ENCODE data around the gene HERC4. TPM values are rescaled to one million over a fixed set of nuclear protein-coding genes. Genes with fewer than 3 reads are reported as not detected.

HERC4 gene
- total RNA-seq, 1 experiment from 2014 or later: 39.4 TPM

GRCh38 chr10:68067508-68067907, 7.6 kb downstream of the HERC4 start:
- no peaks in the 10 kb centered on the region for H3K9me3 Mint-ChIP-seq
- peaks cover 16% of the 10 kb centered on the region for H3K4me1 Mint-ChIP-seq
- no peak overlapping the region for H3K27ac Mint-ChIP-seq
- ChIA-PET CTCF (no interaction called here), POLR2A (no interaction called here)
- ATAC-seq (no peak), DNase-seq (ENCODE audit: low spot score) (no peak)
- H3K27me3 Mint-ChIP-seq (ENCODE audit: low read depth): no peaks in the 10 kb centered on the region
- no peak overlapping the region for H3K4me3 Mint-ChIP-seq
- TF ChIP-seq OVOL2 (CRISPR knock-in tag; IDR thresholded peaks at IDR 0.05; ENCODE audit: borderline replicate concordance) (no peak), SMAD4 (CRISPR knock-in tag; IDR thresholded peaks at IDR 0.05) (no peak), FOXK1 (CRISPR knock-in tag; IDR thresholded peaks at IDR 0.05) (no peak), USF2 (CRISPR knock-in tag; IDR thresholded peaks at IDR 0.05) (no peak), CREM (CRISPR knock-in tag; IDR thresholded peaks at IDR 0.05) (no peak), ZNF232 (CRISPR knock-in tag; IDR thresholded peaks at IDR 0.05) (no peak)
- TF ChIP-seq, protein P1, sequence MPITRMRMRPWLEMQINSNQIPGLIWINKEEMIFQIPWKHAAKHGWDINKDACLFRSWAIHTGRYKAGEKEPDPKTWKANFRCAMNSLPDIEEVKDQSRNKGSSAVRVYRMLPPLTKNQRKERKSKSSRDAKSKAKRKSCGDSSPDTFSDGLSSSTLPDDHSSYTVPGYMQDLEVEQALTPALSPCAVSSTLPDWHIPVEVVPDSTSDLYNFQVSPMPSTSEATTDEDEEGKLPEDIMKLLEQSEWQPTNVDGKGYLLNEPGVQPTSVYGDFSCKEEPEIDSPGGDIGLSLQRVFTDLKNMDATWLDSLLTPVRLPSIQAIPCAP (CRISPR knock-in tag; IDR thresholded peaks at IDR 0.05): no peak
- TF ChIP-seq, protein P2, sequence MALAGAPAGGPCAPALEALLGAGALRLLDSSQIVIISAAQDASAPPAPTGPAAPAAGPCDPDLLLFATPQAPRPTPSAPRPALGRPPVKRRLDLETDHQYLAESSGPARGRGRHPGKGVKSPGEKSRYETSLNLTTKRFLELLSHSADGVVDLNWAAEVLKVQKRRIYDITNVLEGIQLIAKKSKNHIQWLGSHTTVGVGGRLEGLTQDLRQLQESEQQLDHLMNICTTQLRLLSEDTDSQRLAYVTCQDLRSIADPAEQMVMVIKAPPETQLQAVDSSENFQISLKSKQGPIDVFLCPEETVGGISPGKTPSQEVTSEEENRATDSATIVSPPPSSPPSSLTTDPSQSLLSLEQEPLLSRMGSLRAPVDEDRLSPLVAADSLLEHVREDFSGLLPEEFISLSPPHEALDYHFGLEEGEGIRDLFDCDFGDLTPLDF (CRISPR knock-in tag; IDR thresholded peaks at IDR 0.05): no peak
- H3K36me3 Mint-ChIP-seq: peaks cover 21% of the 10 kb centered on the region

DNA sequence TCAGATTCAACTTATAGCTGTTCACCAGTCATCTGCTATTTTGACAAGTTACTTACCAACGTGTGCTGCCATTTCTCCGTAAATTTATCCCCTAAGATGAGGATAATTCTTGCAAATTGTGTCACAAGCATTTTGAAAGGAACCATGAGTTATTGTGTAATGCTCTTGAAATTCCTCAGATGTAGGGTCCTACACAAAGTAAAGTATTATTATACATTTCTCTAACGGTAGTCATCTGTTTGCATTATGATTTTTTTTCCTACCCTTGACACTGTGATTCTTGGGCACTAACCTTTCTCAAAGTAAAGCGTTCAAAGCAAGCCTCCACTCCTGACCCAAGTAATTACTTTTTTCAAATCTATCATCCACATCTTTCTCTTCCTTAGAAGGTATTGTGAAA, 8.1 kb downstream of the HERC4 start:
- ChIA-PET POLR2A (no interaction called here), CTCF (no interaction called here)
- H3K36me3 Mint-ChIP-seq: peaks cover 21% of the 10 kb centered on the region
- no peak overlapping the region for H3K27ac Mint-ChIP-seq
- DNase-seq (ENCODE audit: low spot score): no peak
- no peaks in the 10 kb centered on the region for H3K27me3 Mint-ChIP-seq (ENCODE audit: low read depth)
- H3K4me1 Mint-ChIP-seq: peaks cover 13% of the 10 kb centered on the region
- no peak overlapping the region for H3K4me3 Mint-ChIP-seq
- H3K9me3 Mint-ChIP-seq: no peaks in the 10 kb centered on the region
- ATAC-seq: no peak
- TF ChIP-seq MLX (CRISPR knock-in tag; IDR thresholded peaks at IDR 0.05): no peak
- TF ChIP-seq, protein P3, sequence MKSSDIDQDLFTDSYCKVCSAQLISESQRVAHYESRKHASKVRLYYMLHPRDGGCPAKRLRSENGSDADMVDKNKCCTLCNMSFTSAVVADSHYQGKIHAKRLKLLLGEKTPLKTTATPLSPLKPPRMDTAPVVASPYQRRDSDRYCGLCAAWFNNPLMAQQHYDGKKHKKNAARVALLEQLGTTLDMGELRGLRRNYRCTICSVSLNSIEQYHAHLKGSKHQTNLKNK (CRISPR knock-in tag; IDR thresholded peaks at IDR 0.05): no peak
- TF ChIP-seq JUN (CRISPR knock-in tag; IDR thresholded peaks at IDR 0.05): no peak
- TF ChIP-seq ZNF423 (CRISPR knock-in tag; IDR thresholded peaks at IDR 0.05): no peak
- no peak for TF ChIP-seq EMX1 (CRISPR knock-in tag; IDR thresholded peaks at IDR 0.05)
- no peak for TF ChIP-seq NR2C2 (CRISPR knock-in tag; IDR thresholded peaks at IDR 0.05)
- no peak for TF ChIP-seq NR1H2 (CRISPR knock-in tag; IDR thresholded peaks at IDR 0.05)
- no peak for TF ChIP-seq ESRRA (CRISPR knock-in tag; IDR thresholded peaks at IDR 0.05; ENCODE audit: borderline replicate concordance)
- no peak for TF ChIP-seq ZBTB21 (CRISPR knock-in tag; IDR thresholded peaks at IDR 0.05; ENCODE audit: borderline replicate concordance)
- TF ChIP-seq, protein P4, sequence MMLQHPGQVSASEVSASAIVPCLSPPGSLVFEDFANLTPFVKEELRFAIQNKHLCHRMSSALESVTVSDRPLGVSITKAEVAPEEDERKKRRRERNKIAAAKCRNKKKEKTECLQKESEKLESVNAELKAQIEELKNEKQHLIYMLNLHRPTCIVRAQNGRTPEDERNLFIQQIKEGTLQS (CRISPR knock-in tag; conservative IDR thresholded peaks at IDR 0.05): no peak
- TF ChIP-seq CBFB (CRISPR knock-in tag; IDR thresholded peaks at IDR 0.05; ENCODE audit: low read depth): no peak
- TF ChIP-seq NR3C1 (CRISPR knock-in tag; conservative IDR thresholded peaks at IDR 0.05; ENCODE audit: low read depth): no peak
- no peak for TF ChIP-seq NFATC4 (CRISPR knock-in tag; IDR thresholded peaks at IDR 0.05)
- TF ChIP-seq, protein P5, sequence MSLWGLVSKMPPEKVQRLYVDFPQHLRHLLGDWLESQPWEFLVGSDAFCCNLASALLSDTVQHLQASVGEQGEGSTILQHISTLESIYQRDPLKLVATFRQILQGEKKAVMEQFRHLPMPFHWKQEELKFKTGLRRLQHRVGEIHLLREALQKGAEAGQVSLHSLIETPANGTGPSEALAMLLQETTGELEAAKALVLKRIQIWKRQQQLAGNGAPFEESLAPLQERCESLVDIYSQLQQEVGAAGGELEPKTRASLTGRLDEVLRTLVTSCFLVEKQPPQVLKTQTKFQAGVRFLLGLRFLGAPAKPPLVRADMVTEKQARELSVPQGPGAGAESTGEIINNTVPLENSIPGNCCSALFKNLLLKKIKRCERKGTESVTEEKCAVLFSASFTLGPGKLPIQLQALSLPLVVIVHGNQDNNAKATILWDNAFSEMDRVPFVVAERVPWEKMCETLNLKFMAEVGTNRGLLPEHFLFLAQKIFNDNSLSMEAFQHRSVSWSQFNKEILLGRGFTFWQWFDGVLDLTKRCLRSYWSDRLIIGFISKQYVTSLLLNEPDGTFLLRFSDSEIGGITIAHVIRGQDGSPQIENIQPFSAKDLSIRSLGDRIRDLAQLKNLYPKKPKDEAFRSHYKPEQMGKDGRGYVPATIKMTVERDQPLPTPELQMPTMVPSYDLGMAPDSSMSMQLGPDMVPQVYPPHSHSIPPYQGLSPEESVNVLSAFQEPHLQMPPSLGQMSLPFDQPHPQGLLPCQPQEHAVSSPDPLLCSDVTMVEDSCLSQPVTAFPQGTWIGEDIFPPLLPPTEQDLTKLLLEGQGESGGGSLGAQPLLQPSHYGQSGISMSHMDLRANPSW (CRISPR knock-in tag; conservative IDR thresholded peaks at IDR 0.05; ENCODE audit: low read depth): no peak
- TF ChIP-seq FOXJ3 (CRISPR knock-in tag; IDR thresholded peaks at IDR 0.05; ENCODE audit: borderline replicate concordance): no peak
- TF ChIP-seq, protein P2 (CRISPR knock-in tag; IDR thresholded peaks at IDR 0.05): no peak
- TF ChIP-seq ZNF396 (CRISPR knock-in tag; IDR thresholded peaks at IDR 0.05; ENCODE audit: borderline replicate concordance): no peak
- TF ChIP-seq, protein P6, sequence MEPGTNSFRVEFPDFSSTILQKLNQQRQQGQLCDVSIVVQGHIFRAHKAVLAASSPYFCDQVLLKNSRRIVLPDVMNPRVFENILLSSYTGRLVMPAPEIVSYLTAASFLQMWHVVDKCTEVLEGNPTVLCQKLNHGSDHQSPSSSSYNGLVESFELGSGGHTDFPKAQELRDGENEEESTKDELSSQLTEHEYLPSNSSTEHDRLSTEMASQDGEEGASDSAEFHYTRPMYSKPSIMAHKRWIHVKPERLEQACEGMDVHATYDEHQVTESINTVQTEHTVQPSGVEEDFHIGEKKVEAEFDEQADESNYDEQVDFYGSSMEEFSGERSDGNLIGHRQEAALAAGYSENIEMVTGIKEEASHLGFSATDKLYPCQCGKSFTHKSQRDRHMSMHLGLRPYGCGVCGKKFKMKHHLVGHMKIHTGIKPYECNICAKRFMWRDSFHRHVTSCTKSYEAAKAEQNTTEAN (CRISPR knock-in tag; IDR thresholded peaks at IDR 0.05): no peak

Data from WTC11 (cell line).